DOHH2 (cell line): ENCODE measurements around the gene CNTF.

Experiments
- H3F3A ChIP-seq: fragments of 200-600 bp; sonication (generic), shearing (Covaris generic); 2 replicates; pipeline ENCODE4 v1.6.0; 2016; ENCODE audit warnings: antibody characterized with exemption, mild to moderate bottlenecking; ENCODE audit not compliant: control insufficient read depth, insufficient read depth
- H3K27ac ChIP-seq: fragments of 200-600 bp; sonication (generic); 2 replicates; pipeline ENCODE4 v1.5.1; 2014; ENCODE audit warnings: low read depth, mild to moderate bottlenecking, low read length, moderate library complexity
- H3K27me3 ChIP-seq: fragments of 200-600 bp; sonication (generic); 2 replicates; pipeline ENCODE4 v1.6.1; 2014; ENCODE audit warnings: mild to moderate bottlenecking, low read length, mixed read lengths; ENCODE audit not compliant: control insufficient read depth
- H3K36me3 ChIP-seq: fragments of 200-600 bp; sonication (generic); 2 replicates; pipeline ENCODE4 v1.6.1; 2014; ENCODE audit warnings: mild to moderate bottlenecking, low read length, moderate library complexity, mixed read lengths; ENCODE audit not compliant: control insufficient read depth
- H3K4me1 ChIP-seq: fragments of 200-600 bp; sonication (generic); 2 replicates; pipeline ENCODE4 v1.6.1; 2014; ENCODE audit warnings: mild to moderate bottlenecking, low read length, mixed read lengths; ENCODE audit not compliant: control insufficient read depth
- H3K4me2 ChIP-seq: fragments of 200-600 bp; sonication (generic); 2 replicates; pipeline ENCODE4 v1.6.0; 2014; ENCODE audit warnings: mild to moderate bottlenecking, low read length, moderate library complexity
- H3K4me3 ChIP-seq: fragments of 200-600 bp; sonication (generic); 2 replicates; pipeline ENCODE4 v1.5.1; 2014; ENCODE audit warnings: mild to moderate bottlenecking, low read length, mixed read lengths
- H3K79me2 ChIP-seq: fragments of 200-600 bp; sonication (generic); 2 replicates; pipeline ENCODE4 v1.6.1; 2014; ENCODE audit warnings: mild to moderate bottlenecking, low read length, mixed read lengths; ENCODE audit not compliant: control insufficient read depth
- H3K9me2 ChIP-seq: fragments of 200-600 bp; sonication (generic); replicated peaks from 2 replicates; pipeline ENCODE4 v1.6.1; 2014; ENCODE audit warnings: mild to moderate bottlenecking, low read length, mixed read lengths; ENCODE audit not compliant: control insufficient read depth
- H3K9me3 ChIP-seq: fragments of 200-600 bp; sonication (generic); 2 replicates; pipeline ENCODE4 v1.6.1; 2014; ENCODE audit warnings: antibody characterized with exemption, low read length, mixed read lengths; ENCODE audit not compliant: control insufficient read depth, insufficient read depth
- H4K20me1 ChIP-seq: fragments of 200-600 bp; sonication (generic); 2 replicates; pipeline ENCODE4 v1.6.0; 2014; ENCODE audit warnings: low read depth, mild to moderate bottlenecking, antibody characterized with exemption, low read length, moderate library complexity; ENCODE audit not compliant: control insufficient read depth, insufficient read depth
- CTCF ChIP-seq: fragments of 200-600 bp; sonication (generic); IDR thresholded peaks from one replicate; pipeline ENCODE4 v1.5.1; 2014; ENCODE audit warnings: antibody characterized with exemption, mild to moderate bottlenecking, low read depth, low read length; ENCODE audit not compliant: poor library complexity, severe bottlenecking
- EZH2phosphoT487 ChIP-seq: fragments of 200-600 bp; sonication (generic); IDR thresholded peaks from 2 replicates; pipeline ENCODE4 v1.6.1; 2017; ENCODE audit warnings: borderline replicate concordance, mild to moderate bottlenecking, antibody characterized with exemption, low read length, moderate library complexity, mixed read lengths

CNTF gene

DNA sequence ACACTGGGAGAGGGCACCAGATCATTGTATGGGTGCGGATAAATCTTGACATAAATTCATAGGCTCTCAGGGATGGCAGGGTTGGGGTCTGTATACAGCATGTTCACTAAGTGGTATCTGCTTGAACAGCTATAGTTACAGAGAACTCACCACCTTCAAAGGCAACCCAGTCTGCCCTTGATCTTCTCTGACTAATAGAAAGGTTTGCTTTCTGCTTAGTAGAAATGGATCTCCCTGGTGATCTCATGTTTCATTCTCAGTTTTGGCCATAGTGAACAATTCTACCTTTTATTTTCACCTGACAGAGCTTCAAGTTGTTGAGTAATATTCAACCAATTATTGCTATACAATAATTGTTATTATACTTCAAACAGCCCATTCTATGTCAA lies 32.4 kb downstream of the CNTF start:
- Histone ChIP-seq H3K79me2 (no peaks in the 10 kb centered on the region), H3K27ac (no peak overlapping the region), H3K36me3 (no peaks in the 10 kb centered on the region), H3F3A (no peaks in the 10 kb centered on the region), H3K4me2 (no peak overlapping the region), H4K20me1 (no peaks in the 10 kb centered on the region), H3K27me3 (no peaks in the 10 kb centered on the region), H3K9me2 (no peaks in the 10 kb centered on the region), H3K4me3 (no peak overlapping the region), H3K4me1 (peaks cover 17% of the 10 kb centered on the region), H3K9me3 (no peaks in the 10 kb centered on the region)
- TF ChIP-seq CTCF, result no peak
- no peak for TF ChIP-seq EZH2phosphoT487

- H3K4me2 ChIP-seq, result no peak overlapping the region
- H3K36me3 ChIP-seq, result no peaks in the 10 kb centered on the region
- H4K20me1 ChIP-seq, result no peaks in the 10 kb centered on the region
- H3K9me2 ChIP-seq, result no peaks in the 10 kb centered on the region
- no peak overlapping the region for H3K4me3 ChIP-seq
- no peak overlapping the region for H3K27ac ChIP-seq
- H3K27me3 ChIP-seq, result no peaks in the 10 kb centered on the region
- TF ChIP-seq CTCF, result no peak
- no peak for TF ChIP-seq EZH2phosphoT487
- no peaks in the 10 kb centered on the region for H3K79me2 ChIP-seq
- no peaks in the 10 kb centered on the region for H3K9me3 ChIP-seq
- H3K4me1 ChIP-seq, result peaks cover 5% of the 10 kb centered on the region; the same call in 1 of the 2 replicates
- no peaks in the 10 kb centered on the region for H3F3A ChIP-seq
These were observed 33.9 kb downstream of the CNTF start for GRCh38 chr11:58656348-58656747.

DNA sequence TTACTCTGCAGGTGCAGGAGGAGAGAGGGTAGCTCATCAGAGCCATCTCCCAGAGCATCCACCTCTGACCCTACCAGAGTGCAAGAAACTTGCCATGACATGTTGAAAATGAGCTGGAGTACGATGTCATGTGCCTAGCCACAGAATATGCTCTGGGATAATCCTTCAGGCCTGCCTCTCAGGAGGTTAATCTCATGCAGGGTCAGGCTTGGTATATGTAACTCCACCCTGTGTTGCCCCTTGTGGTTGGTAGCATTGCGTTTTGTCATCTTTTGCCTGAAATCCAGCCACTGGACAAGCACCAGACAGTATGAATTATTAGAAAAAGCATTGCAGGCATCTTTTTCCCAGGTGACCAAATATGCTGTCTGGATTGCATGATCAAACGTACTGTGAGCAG lies 36.2 kb downstream of the CNTF start:
- no peaks in the 10 kb centered on the region for H3K79me2 ChIP-seq
- no peaks in the 10 kb centered on the region for H4K20me1 ChIP-seq
- no peak overlapping the region for H3K4me3 ChIP-seq
- H3F3A ChIP-seq, result no peaks in the 10 kb centered on the region
- H3K4me2 ChIP-seq, result no peak overlapping the region
- peaks cover 5% of the 10 kb centered on the region; the same call in 1 of the 2 replicates for H3K4me1 ChIP-seq
- H3K27me3 ChIP-seq, result no peaks in the 10 kb centered on the region
- H3K27ac ChIP-seq, result no peak overlapping the region
- no peaks in the 10 kb centered on the region for H3K9me3 ChIP-seq
- H3K36me3 ChIP-seq, result no peaks in the 10 kb centered on the region
- TF ChIP-seq CTCF, result no peak
- TF ChIP-seq EZH2phosphoT487, result no peak
- no peaks in the 10 kb centered on the region for H3K9me2 ChIP-seq

DNA sequence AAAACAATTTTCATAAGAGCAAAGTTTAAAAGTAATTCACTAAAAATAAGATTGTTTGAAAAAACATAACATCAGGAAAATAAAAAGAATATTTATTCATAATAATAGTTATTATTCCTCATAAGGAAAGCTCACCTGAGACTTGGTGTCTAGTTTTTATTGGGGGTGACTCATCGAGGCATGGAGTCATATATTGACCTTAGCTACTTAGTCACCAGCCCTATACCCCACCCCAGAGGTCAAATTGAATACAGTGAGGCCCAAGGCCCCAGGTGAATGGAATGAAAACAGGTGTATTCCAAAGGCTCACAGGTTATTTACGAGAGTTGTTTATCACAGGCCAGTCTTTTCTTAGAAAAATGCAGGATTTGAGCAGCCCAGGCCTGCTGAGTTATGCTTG lies 36.9 kb downstream of the CNTF start:
- Histone ChIP-seq H3F3A (no peaks in the 10 kb centered on the region), H4K20me1 (no peaks in the 10 kb centered on the region), H3K9me2 (no peaks in the 10 kb centered on the region), H3K4me2 (no peak overlapping the region), H3K27ac (no peak overlapping the region), H3K4me3 (no peak overlapping the region), H3K27me3 (no peaks in the 10 kb centered on the region), H3K4me1 (peaks cover under 1% of the 10 kb centered on the region; the same call in 1 of the 2 replicates), H3K9me3 (no peaks in the 10 kb centered on the region), H3K36me3 (no peaks in the 10 kb centered on the region), H3K79me2 (no peaks in the 10 kb centered on the region)
- no peak for TF ChIP-seq CTCF
- no peak for TF ChIP-seq EZH2phosphoT487
